22Rv1 (cell line): ENCODE results near the gene SLC2A10.

Experiments used
- H3K27ac ChIP-seq: fragments of 450-650 bp; 2 replicates; pipeline ENCODE4 v1.5.1; 2017
- CTCF ChIP-seq: fragments of 450-650 bp; IDR thresholded peaks from 2 replicates; pipeline ENCODE4 v1.5.1; 2017; ENCODE audit warnings: mild to moderate bottlenecking
- ZFX ChIP-seq: fragments of 450-650 bp; IDR thresholded peaks from 2 replicates; pipeline ENCODE4 v1.6.1; 2017; ENCODE audit warnings: antibody characterized with exemption, borderline replicate concordance

The SLC2A10 gene

GRCh38 chr20:46701556-46701955 lies 7.9 kb upstream of the SLC2A10 start:
- no peak overlapping the region for H3K27ac ChIP-seq
- no peak for TF ChIP-seq CTCF
- TF ChIP-seq ZFX: no peak

- H3K27ac ChIP-seq: no peak overlapping the region
- TF ChIP-seq ZFX: no peak
- TF ChIP-seq CTCF: no peak
Observed at GRCh38 chr20:46701986-46702385, 7.5 kb upstream of the SLC2A10 start.

GRCh38 chr20:46702447-46703203 lies 6.8 kb upstream of the SLC2A10 start:
- no peak overlapping the region for H3K27ac ChIP-seq
- TF ChIP-seq CTCF (no peak), ZFX (no peak)

- H3K27ac ChIP-seq: no peak overlapping the region
- TF ChIP-seq ZFX: no peak
- TF ChIP-seq CTCF: no peak
Observed at GRCh38 chr20:46703435-46703834, 6.0 kb upstream of the SLC2A10 start.

- no peak overlapping the region for H3K27ac ChIP-seq
- no peak for TF ChIP-seq CTCF
- TF ChIP-seq ZFX: no peak
Observed at GRCh38 chr20:46704714-46705377, 4.6 kb upstream of the SLC2A10 start.

GRCh38 chr20:46705378-46705729 lies 4.1 kb upstream of the SLC2A10 start:
- TF ChIP-seq ZFX (no peak), CTCF (no peak)
- no peak overlapping the region for H3K27ac ChIP-seq

- H3K27ac ChIP-seq: no peak overlapping the region
- TF ChIP-seq CTCF (no peak), ZFX (no peak)
Observed at GRCh38 chr20:46706242-46706641, 3.2 kb upstream of the SLC2A10 start.
